ENCODE measurements around the gene ELMOD3.
"Not testable (repeated sequence)": the region's sequence is repeated elsewhere in the genome, so short reads cannot be mapped to it uniquely, and the experiment has no call there.

Gene ELMOD3

DNA sequence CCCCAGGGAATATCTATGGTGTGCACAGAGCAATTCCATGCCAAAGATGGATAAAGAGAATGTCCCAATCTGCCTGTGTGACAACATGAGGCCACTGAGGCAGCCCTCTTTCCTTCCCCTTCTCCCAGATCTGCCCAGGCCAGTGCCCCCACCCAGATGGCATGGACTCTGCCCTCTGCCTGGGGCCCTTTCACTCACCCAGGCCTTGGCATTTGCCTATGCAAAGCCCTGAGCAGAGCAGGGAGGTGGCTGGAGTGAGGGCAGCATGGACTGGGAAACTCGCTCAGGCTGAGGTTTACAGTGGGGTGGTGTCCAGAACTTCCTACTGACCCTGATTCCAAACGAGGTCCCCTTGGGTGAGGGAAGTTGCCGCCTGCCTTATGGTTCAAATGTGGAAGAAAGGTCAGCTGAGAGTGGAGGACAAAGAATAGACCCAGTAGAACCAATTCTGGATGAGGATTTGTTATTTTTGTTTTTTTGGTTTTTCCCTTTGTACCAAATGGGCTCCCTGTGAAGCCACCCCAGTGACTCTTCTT is 72.8 kb downstream of the ELMOD3 start:
- DNase-seq (ENCODE audit: low spot score) = no peak

GRCh38 chr2:85428343-85428881 is 73.8 kb downstream of the ELMOD3 start:
- no peak for DNase-seq (ENCODE audit: low spot score)

DNA sequence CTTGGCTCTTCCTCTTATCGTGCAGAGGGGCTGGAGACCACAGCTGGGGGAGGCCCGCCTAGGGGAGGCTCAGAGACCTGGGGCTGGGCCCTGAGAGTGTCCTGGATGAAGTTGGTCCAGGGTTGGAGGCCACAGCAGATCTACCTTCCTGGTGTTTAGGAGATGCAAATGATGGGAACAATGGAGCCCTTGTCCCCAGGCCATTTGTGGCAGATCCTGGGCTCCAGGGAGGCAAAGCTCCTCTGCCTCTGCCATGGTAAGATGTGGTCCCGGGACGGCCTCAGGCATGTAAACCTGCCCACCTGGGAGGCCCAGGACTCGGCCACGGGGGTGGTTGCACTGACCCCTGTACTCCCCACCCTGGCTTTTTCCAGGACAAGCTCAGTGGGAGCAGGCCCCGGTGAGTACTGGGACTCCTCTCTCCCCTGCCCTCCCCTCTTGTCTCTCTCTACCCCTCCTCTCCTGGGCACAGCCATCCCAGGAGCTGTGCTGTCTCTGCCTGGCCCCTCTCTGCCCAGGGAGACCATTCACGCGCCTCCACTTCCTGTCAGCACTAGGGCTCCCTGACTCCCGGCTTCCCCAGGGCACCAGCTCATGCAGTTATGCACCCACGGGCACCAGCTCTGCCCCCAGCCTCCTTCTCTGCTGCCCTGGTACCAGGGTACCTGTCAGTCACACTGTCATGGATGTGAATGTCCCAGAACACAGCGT is 74.8 kb downstream of the ELMOD3 start:
- DNase-seq (ENCODE audit: low spot score) = no peak

DNA sequence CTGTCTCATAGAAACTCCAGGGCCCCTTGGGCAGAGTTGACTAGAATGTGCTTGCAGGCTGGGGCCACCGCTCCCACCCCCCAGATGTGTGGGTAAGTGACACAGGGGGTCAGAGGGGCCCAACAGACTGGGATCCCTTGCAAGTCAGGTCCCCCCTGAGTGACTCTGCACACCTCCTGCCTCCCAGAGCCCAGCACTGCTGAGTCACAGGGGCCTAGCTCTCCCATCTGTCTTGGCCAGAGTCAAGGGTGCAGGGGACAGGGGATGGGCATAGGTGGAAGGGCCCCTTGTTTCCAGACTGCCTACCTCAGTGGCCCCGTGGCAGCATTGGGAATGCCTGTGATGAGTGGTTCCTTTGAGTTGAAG is 75.3 kb downstream of the ELMOD3 start:
- no peak for DNase-seq (ENCODE audit: low spot score)

DNA sequence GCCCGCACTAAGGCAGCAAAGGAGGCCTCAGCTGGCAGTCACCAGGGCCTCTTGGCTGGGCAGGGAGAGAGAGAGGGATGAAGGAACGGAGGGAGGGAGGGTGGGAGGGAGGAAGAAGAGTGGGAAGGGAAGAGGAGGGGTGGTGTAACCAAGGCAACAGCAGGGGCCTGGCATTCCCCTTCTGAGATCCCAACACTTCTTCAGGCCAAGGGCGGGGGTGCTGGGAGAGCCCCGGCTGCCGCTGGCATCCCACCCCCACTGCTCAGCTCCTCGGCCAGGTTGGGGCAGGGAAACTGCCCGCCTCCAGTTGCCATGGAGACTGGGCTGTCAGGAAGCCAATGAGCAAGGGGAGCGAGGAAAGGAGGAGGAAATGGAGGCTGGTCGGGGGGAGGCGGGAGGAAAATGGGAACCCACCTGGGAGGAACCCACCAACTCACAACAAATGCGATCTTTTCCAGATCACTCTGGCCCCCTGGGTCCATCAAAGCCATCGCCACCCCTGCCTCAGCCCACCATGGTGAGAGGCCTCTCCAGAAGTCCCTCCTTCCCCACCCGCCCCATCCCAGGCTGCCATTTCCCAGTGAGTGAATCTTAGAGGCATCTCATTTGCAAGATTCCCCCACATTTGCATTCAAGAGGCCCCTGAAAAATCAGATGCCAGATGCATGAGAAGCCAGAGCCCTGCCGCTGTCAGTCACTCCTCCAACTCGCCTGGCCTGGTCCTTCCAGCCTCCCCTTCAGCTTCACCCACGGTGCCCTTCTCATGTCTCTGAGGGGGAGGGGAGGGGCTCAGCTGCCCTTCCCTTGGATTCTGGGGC is 76.4 kb downstream of the ELMOD3 start:
- no peak for DNase-seq (ENCODE audit: low spot score)

DNA sequence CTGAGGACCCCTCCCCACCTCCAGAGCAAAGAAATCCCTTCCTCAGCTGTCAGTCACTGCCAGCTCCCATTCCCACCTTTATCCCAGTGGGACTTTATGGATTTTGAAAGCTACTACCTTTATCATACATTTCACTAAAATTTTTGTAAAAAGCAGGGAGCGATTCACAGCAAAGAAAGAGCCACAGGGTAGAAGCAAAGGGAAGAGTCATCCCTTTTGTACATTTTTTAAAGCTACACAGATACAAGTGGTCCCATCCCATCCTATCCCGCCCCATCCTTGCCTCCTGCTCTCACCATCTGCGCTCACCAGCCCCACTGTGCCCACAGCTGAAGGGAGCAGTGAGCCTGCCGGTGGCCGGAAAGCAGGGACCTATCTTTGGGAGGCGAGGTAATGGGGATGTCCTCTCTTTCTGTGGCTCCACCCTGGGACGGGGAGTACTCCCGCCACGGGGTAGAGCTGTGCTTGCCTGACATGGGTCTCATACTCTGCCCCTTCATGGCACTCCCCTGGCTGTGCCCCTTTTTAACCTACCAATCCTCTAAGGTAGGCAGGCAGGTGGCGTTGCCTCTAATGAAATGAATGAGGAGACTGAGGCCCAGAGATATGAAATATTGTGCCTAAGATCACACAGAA is 77.1 kb downstream of the ELMOD3 start:
- no peak for DNase-seq (ENCODE audit: low spot score)

DNA sequence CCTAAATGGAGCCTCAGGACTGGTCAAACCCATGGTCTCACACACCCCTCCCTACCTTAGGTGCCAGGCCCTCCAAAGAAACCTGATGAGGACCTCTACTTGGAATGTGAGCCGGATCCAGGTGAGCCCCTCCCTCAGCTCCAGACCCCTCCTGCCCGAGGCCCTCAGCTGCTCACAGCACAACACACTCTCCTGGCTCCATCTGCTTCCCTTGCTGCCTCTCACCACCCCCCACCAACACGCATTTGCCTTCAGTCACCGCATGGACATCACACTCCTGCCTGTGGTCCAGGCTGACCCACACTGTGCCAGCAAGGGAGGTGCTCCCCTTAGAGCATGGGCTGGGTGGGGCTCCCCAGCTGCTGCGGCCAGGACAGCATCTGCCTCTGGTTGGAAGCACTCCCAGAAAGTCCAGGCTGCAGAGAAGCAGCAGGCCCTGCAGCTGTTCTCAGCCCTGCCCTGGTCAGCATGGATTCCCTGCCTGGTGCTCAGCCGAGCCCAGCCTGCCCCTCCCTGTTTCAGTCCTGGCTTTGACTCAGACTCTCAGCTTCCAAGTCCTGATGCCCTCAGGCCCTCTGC is 79.0 kb downstream of the ELMOD3 start:
- no peak for DNase-seq (ENCODE audit: low spot score)

GRCh38 chr2:85434696-85435095 is 80.1 kb downstream of the ELMOD3 start:
- DNase-seq (ENCODE audit: low spot score) = no peak

GRCh38 chr2:85435220-85435958 is 80.8 kb downstream of the ELMOD3 start:
- no peak for DNase-seq (ENCODE audit: low spot score)

- no peak for DNase-seq (ENCODE audit: low spot score)
Measured at GRCh38 chr2:85435981-85436835, 81.6 kb downstream of the ELMOD3 start.

- DNase-seq (ENCODE audit: low spot score) = no peak
Measured at GRCh38 chr2:85436836-85437487, 82.4 kb downstream of the ELMOD3 start.

DNA sequence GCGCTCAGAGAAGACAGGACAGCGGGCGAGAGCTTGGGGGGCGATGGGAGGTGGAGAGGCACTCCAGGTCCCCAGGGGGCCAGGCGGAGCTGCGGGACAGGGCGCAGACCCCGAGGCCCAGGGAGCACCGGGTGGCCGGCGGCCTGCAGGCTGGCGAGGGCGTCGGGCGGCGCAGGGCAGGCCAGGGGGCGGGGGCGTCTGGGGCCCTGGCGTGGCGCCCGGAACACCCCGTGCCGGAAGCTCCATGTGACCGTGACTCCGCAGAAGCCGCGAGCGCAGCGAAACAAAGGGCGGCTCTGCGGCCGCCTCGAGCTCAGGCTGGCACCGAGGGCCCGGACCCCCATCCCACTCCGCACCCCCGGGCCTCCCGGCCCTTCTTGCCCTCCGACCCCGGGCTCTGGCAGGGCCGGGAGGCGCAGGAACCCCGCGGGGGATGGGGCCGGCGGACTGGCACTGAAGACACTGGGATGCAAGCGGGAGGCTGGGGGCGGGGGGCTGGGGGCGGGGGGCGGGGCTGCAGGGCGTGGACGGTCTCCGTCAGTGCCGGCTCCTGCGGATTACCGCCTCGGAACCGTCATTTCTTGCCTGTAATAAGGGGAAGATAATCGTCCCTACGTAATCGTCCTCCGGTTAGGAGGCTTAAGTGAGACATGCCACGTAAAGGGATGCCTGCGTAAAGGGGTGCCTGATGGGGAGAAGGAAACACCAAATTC is 83.1 kb downstream of the ELMOD3 start:
- peak; percentile 89 for DNase-seq (ENCODE audit: low spot score)

DNA sequence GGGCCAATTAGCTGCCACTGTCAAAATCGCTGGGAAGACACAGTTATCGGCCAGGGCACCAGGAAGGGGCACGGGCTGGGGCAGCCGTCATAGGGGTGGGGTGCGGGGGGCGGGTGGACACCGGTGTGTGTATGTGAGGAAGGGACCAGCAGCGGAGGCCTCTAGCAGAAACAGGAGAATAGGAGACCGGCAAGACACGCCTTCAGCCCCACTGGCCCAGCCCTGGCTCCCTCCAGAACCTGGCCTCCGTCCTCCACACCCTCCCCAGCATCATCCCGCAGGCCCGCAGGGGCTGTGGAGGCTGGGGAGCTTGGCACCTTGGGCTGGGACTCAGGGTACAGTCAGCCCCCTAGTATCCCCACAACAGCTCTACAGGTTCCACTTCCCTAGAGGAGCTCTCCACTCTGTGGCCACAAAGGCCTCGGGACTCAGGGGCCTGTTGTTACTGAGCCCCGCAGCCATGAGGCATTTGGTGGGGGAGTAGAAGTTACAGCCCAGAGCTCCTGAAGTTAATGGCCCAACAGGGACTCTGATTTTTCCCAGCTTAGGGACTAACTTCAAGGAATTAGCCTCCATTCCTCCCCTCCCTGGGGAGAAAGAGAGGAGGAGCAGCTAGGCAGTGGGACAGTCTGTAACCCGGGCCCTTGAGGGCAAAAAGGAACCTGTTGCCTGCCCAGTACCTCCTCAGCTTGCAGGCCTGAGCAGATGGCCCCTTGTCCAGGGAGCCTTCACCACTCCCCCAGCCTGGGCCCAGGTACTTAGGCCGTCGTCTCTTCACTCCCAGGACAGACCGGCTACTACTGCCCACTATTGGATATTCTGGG is 83.8 kb downstream of the ELMOD3 start:
- DNase-seq (ENCODE audit: low spot score) = no peak

- no peak for DNase-seq (ENCODE audit: low spot score)
Measured at GRCh38 chr2:85439025-85439472, 84.5 kb downstream of the ELMOD3 start.

GRCh38 chr2:85439569-85439968 is 85.0 kb downstream of the ELMOD3 start:
- DNase-seq (ENCODE audit: low spot score) = not testable (repeated sequence)

DNA sequence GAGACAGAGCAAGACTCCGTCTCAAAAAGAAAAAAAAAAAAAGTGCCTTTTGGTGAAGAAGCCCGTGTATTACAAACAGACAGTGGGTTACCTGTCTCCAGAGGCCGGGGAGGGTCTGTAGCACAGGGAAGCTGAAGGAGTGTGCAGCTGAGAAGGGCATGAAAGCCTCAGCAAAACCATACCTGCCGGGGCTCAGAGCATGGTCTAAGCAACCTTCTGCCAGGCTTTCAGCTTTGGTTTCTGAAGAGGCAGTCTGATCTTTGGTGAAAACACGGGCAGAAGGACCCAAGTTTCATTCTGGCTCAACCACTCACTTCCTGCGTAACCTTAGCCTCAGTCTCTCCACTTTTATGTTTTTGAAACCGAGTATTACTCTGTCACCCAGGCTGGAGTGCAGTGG is 85.4 kb downstream of the ELMOD3 start:
- DNase-seq (ENCODE audit: low spot score) = no peak

GRCh38 chr2:85440729-85441128 is 86.2 kb downstream of the ELMOD3 start:
- DNase-seq (ENCODE audit: low spot score) = no peak

All from COLO829 (cell line).